WTC11 (cell line): ENCODE results near the gene SPOCD1. TPM values are rescaled to one million over a fixed set of nuclear protein-coding genes. Genes with fewer than 3 reads are reported as not detected.

Experiments used
- ATAC-seq: fragments of 200-7000 bp; cut with Tn5 transposase; 2 replicates; pipeline ENCODE4 v1.10.0; 2021; ENCODE audit warnings: mild to moderate bottlenecking, moderate library complexity
- CTCF ChIA-PET: fragments of 300-600 bp; sonication (Branson Sonifier 250); formaldehyde crosslinking; loops from one replicate; lab custom pipeline; 2021; ENCODE audit warnings: antibody characterized with exemption; lab: Charles Lee
- POLR2A ChIA-PET: fragments of 350-600 bp; sonication (Branson Sonifier 250); formaldehyde crosslinking; loops from one replicate; lab custom pipeline; 2021; ENCODE audit warnings: antibody characterized with exemption; lab: Charles Lee
- DNase-seq: peaks from one replicate; pipeline ENCODE4 v3.0.0; 2021; ENCODE audit warnings: low spot score
- H3K27ac Mint-ChIP-seq: 2 replicates; pipeline ENCODE4 v1.8.0; 2021; ENCODE audit warnings: mixed read lengths
- H3K27me3 Mint-ChIP-seq: 2 replicates; pipeline ENCODE4 v1.8.0; 2021; ENCODE audit warnings: low read depth, mild to moderate bottlenecking, moderate library complexity, mixed read lengths
- H3K36me3 Mint-ChIP-seq: 2 replicates; pipeline ENCODE4 v1.8.0; 2021; ENCODE audit warnings: mixed read lengths
- H3K4me1 Mint-ChIP-seq: 2 replicates; pipeline ENCODE4 v1.8.0; 2022; ENCODE audit warnings: mixed read lengths
- H3K4me3 Mint-ChIP-seq: 2 replicates; pipeline ENCODE4 v1.8.0; 2021; ENCODE audit warnings: mild to moderate bottlenecking, moderate library complexity, mixed read lengths
- H3K9me3 Mint-ChIP-seq: 2 replicates; pipeline ENCODE4 v1.8.0; 2021; ENCODE audit warnings: mixed read lengths
- AR ChIP-seq: fragments of 250-450 bp; sonication (Bioruptor Pico); IDR thresholded peaks from 2 replicates; pipeline ENCODE4 v1.9.0; 2021; ENCODE audit warnings: mild to moderate bottlenecking
- CBFB ChIP-seq: sonication (generic); formaldehyde crosslinking; IDR thresholded peaks from 2 replicates; pipeline ENCODE4 v1.8.1; 2022; ENCODE audit warnings: mild to moderate bottlenecking, low read depth, missing genetic modification reagents
- E2F5 ChIP-seq: sonication (generic); formaldehyde crosslinking; IDR thresholded peaks from 2 replicates; pipeline ENCODE4 v1.8.1; 2022; ENCODE audit warnings: mild to moderate bottlenecking, moderate library complexity, missing genetic modification reagents
- EMX1 ChIP-seq: fragments of 250-450 bp; sonication (Bioruptor Pico); IDR thresholded peaks from 2 replicates; pipeline ENCODE4 v1.8.0; 2021; ENCODE audit warnings: mild to moderate bottlenecking
- ERG ChIP-seq: fragments of 250-450 bp; sonication (Bioruptor Pico); IDR thresholded peaks from 2 replicates; pipeline ENCODE4 v1.8.0; 2021; ENCODE audit warnings: mild to moderate bottlenecking
- ESRRA ChIP-seq: sonication (generic); formaldehyde crosslinking; IDR thresholded peaks from 2 replicates; pipeline ENCODE4 v1.8.1; 2022; ENCODE audit warnings: mild to moderate bottlenecking, missing genetic modification reagents, borderline replicate concordance
- NR1H2 ChIP-seq: sonication (generic); formaldehyde crosslinking; IDR thresholded peaks from 2 replicates; pipeline ENCODE4 v1.9.0; 2021; ENCODE audit warnings: mild to moderate bottlenecking, moderate library complexity, missing genetic modification reagents
- TP53 ChIP-seq: sonication (generic); formaldehyde crosslinking; IDR thresholded peaks from 2 replicates; pipeline ENCODE4 v1.8.1; 2023; ENCODE audit warnings: mild to moderate bottlenecking, missing genetic modification reagents
- ZBTB21 ChIP-seq: sonication (generic); formaldehyde crosslinking; IDR thresholded peaks from 2 replicates; pipeline ENCODE4 v1.8.1; 2023; ENCODE audit warnings: mild to moderate bottlenecking, missing genetic modification reagents, borderline replicate concordance
- ZBTB43 ChIP-seq: sonication (generic); formaldehyde crosslinking; IDR thresholded peaks from 2 replicates; pipeline ENCODE4 v1.8.1; 2023; ENCODE audit warnings: mild to moderate bottlenecking, missing genetic modification reagents
- ZNF138 ChIP-seq: sonication (generic); formaldehyde crosslinking; conservative IDR thresholded peaks from 2 replicates; pipeline ENCODE4 v1.8.1; 2022; ENCODE audit warnings: mild to moderate bottlenecking, moderate library complexity, missing genetic modification reagents
- ZNF317 ChIP-seq: sonication (generic); formaldehyde crosslinking; IDR thresholded peaks from 2 replicates; pipeline ENCODE4 v1.8.1; 2023; ENCODE audit warnings: low read depth, mild to moderate bottlenecking, moderate library complexity, missing genetic modification reagents, borderline replicate concordance
- ZNF671 ChIP-seq: fragments of 250-450 bp; sonication (Bioruptor Pico); IDR thresholded peaks from 2 replicates; pipeline ENCODE4 v1.8.0; 2021; ENCODE audit warnings: mild to moderate bottlenecking
- total RNA-seq: library from RNA; stranded (reverse); gene quantifications from 3 replicates; pipeline ENCODE4 v1.2.3, GENCODE V29; 2021
- TF ChIP-seq, protein P1 (sequence below): sonication (generic); formaldehyde crosslinking; IDR thresholded peaks from 2 replicates; pipeline ENCODE4 v1.8.0; 2022; ENCODE audit warnings: mild to moderate bottlenecking, missing genetic modification reagents
- TF ChIP-seq, protein P2 (sequence below): sonication (generic); formaldehyde crosslinking; IDR thresholded peaks from 2 replicates; pipeline ENCODE4 v1.8.1; 2022; ENCODE audit warnings: low read depth, missing genetic modification reagents, borderline replicate concordance
- TF ChIP-seq, protein P3 (sequence below): sonication (generic); formaldehyde crosslinking; IDR thresholded peaks from 2 replicates; pipeline ENCODE4 v1.8.1; 2022; ENCODE audit warnings: missing genetic modification reagents, borderline replicate concordance

Gene SPOCD1
- total RNA-seq, 1 experiment from 2014 or later = 3.0 TPM

DNA sequence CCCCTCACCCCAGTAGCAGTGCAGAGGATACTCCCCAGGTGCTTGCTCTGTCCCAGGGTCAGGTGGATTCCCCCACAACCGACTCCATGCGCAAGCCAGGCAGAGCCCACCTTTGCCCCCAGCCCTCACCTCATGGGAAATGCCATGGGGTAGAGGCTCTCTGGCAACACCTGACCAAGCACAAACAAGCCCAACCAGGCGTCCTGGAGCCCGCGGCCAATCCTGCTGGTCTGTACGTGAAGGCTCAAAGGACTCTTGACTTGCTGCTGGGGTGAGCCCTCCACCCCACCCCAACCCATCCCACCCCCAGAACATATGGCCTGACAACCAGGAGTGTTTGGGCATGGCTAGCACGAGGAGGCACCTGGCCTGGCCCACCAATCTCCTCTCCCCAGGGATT lies 53.5 kb downstream of the SPOCD1 start:
- Mint-ChIP-seq H3K4me1 (peaks cover 60% of the 10 kb centered on the region), H3K27me3 (peaks cover 20% of the 10 kb centered on the region), H3K9me3 (no peaks in the 10 kb centered on the region), H3K4me3 (peak overlapping the region; percentile 65), H3K36me3 (no peaks in the 10 kb centered on the region), H3K27ac (no peak overlapping the region)
- POLR2A ChIA-PET = interaction anchor here (0.9 to 1.3 kb wide), 2 partner anchors 16 to 27 kb away, joined by 3 to 6 read pairs; no protein-coding TSS in a partner anchor
- no peak for DNase-seq
- TF ChIP-seq ERG (CRISPR knock-in tag) = no peak
- TF ChIP-seq ZBTB21 (CRISPR knock-in tag) = no peak
- no peak for TF ChIP-seq EMX1 (CRISPR knock-in tag)
- no peak for TF ChIP-seq NR1H2
- TF ChIP-seq CBFB = no peak
- no peak for TF ChIP-seq ZNF317 (CRISPR knock-in tag)
- TF ChIP-seq E2F5 (CRISPR knock-in tag) = no peak
- TF ChIP-seq, protein P1, sequence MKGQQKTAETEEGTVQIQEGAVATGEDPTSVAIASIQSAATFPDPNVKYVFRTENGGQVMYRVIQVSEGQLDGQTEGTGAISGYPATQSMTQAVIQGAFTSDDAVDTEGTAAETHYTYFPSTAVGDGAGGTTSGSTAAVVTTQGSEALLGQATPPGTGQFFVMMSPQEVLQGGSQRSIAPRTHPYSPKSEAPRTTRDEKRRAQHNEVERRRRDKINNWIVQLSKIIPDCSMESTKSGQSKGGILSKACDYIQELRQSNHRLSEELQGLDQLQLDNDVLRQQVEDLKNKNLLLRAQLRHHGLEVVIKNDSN = no peak
- TF ChIP-seq ZBTB43 (CRISPR knock-in tag) = no peak
- TF ChIP-seq, protein P2, sequence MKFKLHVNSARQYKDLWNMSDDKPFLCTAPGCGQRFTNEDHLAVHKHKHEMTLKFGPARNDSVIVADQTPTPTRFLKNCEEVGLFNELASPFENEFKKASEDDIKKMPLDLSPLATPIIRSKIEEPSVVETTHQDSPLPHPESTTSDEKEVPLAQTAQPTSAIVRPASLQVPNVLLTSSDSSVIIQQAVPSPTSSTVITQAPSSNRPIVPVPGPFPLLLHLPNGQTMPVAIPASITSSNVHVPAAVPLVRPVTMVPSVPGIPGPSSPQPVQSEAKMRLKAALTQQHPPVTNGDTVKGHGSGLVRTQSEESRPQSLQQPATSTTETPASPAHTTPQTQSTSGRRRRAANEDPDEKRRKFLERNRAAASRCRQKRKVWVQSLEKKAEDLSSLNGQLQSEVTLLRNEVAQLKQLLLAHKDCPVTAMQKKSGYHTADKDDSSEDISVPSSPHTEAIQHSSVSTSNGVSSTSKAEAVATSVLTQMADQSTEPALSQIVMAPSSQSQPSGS (CRISPR knock-in tag) = no peak
- no peak for TF ChIP-seq TP53 (CRISPR knock-in tag)
- TF ChIP-seq, protein P3, sequence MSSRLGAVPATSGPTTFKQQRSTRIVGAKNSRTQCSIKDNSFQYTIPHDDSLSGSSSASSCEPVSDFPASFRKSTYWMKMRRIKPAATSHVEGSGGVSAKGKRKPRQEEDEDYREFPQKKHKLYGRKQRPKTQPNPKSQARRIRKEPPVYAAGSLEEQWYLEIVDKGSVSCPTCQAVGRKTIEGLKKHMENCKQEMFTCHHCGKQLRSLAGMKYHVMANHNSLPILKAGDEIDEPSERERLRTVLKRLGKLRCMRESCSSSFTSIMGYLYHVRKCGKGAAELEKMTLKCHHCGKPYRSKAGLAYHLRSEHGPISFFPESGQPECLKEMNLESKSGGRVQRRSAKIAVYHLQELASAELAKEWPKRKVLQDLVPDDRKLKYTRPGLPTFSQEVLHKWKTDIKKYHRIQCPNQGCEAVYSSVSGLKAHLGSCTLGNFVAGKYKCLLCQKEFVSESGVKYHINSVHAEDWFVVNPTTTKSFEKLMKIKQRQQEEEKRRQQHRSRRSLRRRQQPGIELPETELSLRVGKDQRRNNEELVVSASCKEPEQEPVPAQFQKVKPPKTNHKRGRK (CRISPR knock-in tag) = no peak
- TF ChIP-seq ZNF671 (CRISPR knock-in tag) = no peak
- TF ChIP-seq AR = no peak
- no peak for TF ChIP-seq ESRRA (CRISPR knock-in tag)
- TF ChIP-seq ZNF138 (CRISPR knock-in tag) = no peak
- peak; percentile 0; the same call in 1 of the 2 replicates for ATAC-seq
- CTCF ChIA-PET = interaction anchor here (0.6 to 13.3 kb wide), 25 partner anchors 10 to 1075 kb away, joined by 3 to 282 read pairs (median 7); partner anchors contain the start of genes COL16A1, PEF1 and SPOCD1
